B cell (primary cell): ENCODE results near the gene SCRT2.

Experiments used
- CTCF ChIP-seq: fragments of 200-600 bp; IDR thresholded peaks from one replicate; pipeline ENCODE4 v1.8.0; 2022; ENCODE audit warnings: antibody characterized with exemption, mild to moderate bottlenecking
- EZH2 ChIP-seq: IDR thresholded peaks from 2 replicates; pipeline ENCODE4 v1.6.1; 2012; ENCODE audit warnings: borderline replicate concordance, low read depth, mild to moderate bottlenecking, moderate library complexity, low read length; ENCODE audit not compliant: insufficient read depth, poor library complexity, severe bottlenecking

DNA sequence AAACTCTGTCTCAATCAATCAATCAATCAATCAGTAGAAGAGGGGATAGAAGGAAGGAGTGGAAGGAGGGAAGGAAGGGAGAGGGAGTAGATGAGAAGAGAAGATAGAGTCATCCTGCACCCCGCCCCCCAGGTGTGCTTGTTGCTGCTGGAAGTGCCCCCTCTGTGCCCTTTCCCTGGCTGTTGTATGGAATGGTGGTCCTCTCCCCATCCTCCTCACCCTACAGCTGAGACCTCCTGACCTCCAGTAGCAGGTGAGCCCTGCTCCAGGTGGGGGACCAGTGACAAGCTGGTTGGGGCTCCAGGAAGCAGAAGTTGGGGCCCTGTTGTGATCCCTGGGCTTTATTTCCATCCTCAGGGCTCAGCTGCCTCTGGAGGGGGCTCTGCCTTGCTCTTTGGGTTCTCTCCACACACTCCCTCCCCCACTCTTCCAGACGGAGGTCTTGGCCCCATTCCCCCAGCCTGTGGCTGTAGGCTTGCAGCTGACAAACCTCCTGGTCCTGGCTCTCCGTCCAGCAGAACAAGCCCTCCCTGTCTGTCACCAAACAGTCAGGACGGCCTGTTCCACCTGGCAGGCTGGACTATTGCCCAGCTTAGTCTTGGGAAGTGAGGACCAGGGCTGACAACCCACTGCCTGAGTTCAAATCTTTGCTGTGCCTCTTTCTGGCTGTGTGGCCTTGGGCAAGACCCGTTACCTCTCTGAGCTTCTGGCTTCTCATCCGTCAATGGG lies 26.0 kb upstream of the SCRT2 start:
- TF ChIP-seq CTCF (no peak), EZH2 (no peak)
